ENCODE data around the gene CXCR1. TPM values are rescaled to one million over a fixed set of nuclear protein-coding genes. Genes with fewer than 3 reads are reported as not detected.
"Not testable (repeated sequence)": the region's sequence is repeated elsewhere in the genome, so short reads cannot be mapped to it uniquely, and the experiment has no call there.

The CXCR1 gene
- total RNA-seq, 2 experiments from 2014 or later, result not detected

DNA sequence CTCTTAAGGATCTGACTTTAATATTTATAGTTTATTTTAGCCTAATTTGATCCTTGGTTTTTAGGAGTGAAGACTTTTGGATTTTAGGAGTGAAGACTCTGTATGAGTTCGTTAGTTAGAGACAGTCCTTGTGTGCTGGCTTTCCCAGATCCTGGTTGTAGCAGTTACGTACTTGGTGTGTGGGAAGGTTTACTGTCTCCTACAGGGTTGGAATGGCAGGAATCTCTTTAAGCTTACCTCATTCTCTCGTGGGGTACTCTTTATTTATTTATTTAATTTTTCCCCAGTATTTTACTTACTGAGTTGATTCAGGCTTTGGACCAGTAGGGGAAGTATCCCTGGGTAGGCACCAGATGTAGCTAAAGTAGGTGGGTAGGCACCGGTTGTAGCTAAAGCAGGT, 42.8 kb downstream of the CXCR1 start:
- peaks cover 8% of the 10 kb centered on the region for H3K4me1 Mint-ChIP-seq (ENCODE audit: low read depth)
- H3K27ac Mint-ChIP-seq, result no peak overlapping the region
- peaks cover 10% of the 10 kb centered on the region for H3K9me3 Mint-ChIP-seq
- no peak for DNase-seq
- no peak for ATAC-seq
- ChIA-PET CTCF (no interaction called here), POLR2A (interaction anchor here (0.6 kb wide), 2 partner anchors 121 to 411 kb away, joined by 3 read pairs; no protein-coding TSS in a partner anchor)
- peaks cover 10% of the 10 kb centered on the region for H3K27me3 Mint-ChIP-seq
- TF ChIP-seq, protein P1, sequence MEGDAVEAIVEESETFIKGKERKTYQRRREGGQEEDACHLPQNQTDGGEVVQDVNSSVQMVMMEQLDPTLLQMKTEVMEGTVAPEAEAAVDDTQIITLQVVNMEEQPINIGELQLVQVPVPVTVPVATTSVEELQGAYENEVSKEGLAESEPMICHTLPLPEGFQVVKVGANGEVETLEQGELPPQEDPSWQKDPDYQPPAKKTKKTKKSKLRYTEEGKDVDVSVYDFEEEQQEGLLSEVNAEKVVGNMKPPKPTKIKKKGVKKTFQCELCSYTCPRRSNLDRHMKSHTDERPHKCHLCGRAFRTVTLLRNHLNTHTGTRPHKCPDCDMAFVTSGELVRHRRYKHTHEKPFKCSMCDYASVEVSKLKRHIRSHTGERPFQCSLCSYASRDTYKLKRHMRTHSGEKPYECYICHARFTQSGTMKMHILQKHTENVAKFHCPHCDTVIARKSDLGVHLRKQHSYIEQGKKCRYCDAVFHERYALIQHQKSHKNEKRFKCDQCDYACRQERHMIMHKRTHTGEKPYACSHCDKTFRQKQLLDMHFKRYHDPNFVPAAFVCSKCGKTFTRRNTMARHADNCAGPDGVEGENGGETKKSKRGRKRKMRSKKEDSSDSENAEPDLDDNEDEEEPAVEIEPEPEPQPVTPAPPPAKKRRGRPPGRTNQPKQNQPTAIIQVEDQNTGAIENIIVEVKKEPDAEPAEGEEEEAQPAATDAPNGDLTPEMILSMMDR (IDR thresholded peaks at IDR 0.05), result no peak
- no peaks in the 10 kb centered on the region for H3K36me3 Mint-ChIP-seq (ENCODE audit: low read depth)
- intact Hi-C loops (cut with micrococcal nuclease), result no loop called here
- H3K4me3 Mint-ChIP-seq, result no peak overlapping the region

DNA sequence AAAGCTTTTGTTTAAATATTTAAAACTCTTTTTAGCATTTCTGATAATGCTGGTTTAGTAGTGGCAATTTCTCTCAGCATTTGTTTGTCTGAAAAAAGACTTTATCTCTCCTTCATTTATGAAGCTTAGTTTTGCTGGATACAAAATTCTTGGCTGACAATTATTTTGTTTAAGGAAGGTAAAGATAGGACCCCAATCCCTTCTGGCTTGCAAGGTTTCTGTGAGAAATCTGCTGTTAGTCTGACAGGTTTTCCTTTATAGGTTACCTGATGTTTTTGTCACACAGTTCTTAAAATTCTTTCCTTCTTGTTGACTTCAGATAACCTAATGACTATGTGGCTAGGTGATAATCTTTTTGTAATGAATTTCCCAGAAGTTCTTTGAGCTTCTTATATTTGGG, 44.5 kb downstream of the CXCR1 start:
- H3K4me3 Mint-ChIP-seq; POLR2A ChIA-PET; H3K36me3 Mint-ChIP-seq (ENCODE audit: low read depth); H3K27me3 Mint-ChIP-seq; ATAC-seq; intact Hi-C loops (cut with micrococcal nuclease); DNase-seq; H3K27ac Mint-ChIP-seq; H3K4me1 Mint-ChIP-seq (ENCODE audit: low read depth); H3K9me3 Mint-ChIP-seq: not testable (repeated sequence)
- CTCF ChIA-PET, result interaction anchor here (1.5 kb wide), 1 partner anchor 135 kb away, joined by 3 read pairs; no protein-coding TSS in a partner anchor

DNA sequence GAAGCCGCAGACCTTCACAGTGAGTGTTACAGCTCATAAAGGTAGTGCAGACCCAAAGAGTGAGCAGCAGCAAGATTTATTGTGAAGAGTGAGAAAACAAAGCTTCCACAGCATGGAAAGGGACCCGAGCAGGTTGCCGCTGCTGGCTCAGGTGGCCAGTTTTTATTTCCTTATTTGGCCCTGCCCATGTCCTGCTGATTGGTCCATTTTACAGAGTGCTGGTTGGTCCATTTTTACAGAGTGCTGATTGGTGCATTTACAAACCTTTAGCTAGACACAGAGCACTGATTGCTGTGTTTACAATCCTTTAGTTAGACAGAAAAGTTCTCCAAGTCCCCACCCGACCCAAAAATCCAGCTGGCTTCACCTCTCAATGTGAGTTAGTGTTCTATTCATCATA, 45.0 kb downstream of the CXCR1 start:
- H3K27ac Mint-ChIP-seq; DNase-seq; H3K4me3 Mint-ChIP-seq; H3K4me1 Mint-ChIP-seq (ENCODE audit: low read depth); intact Hi-C loops (cut with micrococcal nuclease); H3K27me3 Mint-ChIP-seq; CTCF ChIA-PET; POLR2A ChIA-PET; ATAC-seq; H3K36me3 Mint-ChIP-seq (ENCODE audit: low read depth): not testable (repeated sequence)
- H3K9me3 Mint-ChIP-seq, result peaks cover 13% of the 10 kb centered on the region

Other genes with a start within 250 kb of the CXCR1 start
- 1 to 10 TPM; 1.8 to 2.0 TPM for gene TNS1, start 164.0 kb downstream of the CXCR1 start, total RNA-seq
- under 1 TPM; 0.76 to 0.88 TPM for gene RUFY4, start 97.7 kb downstream of the CXCR1 start, total RNA-seq
- under 1 TPM; 0.22 to 0.27 TPM for gene CXCR2, start 40.9 kb downstream of the CXCR1 start, total RNA-seq
- 100 to 1,000 TPM; 636 to 644 TPM for gene ARPC2, start 50.2 kb upstream of the CXCR1 start, total RNA-seq
- gene GPBAR1, start 94.1 kb upstream of the CXCR1 start, total RNA-seq, result under 1 TPM; 0.16 to 0.45 TPM
- 10 to 100 TPM; 75.8 to 82.8 TPM for gene AAMP, start 103.2 kb upstream of the CXCR1 start, total RNA-seq
- gene PNKD, start 103.6 kb upstream of the CXCR1 start, total RNA-seq, result 10 to 100 TPM; 19.8 to 24.4 TPM
- gene TMBIM1, start 125.5 kb upstream of the CXCR1 start, total RNA-seq, result 10 to 100 TPM; 53.5 to 57.9 TPM
- gene CATIP, start 189.9 kb upstream of the CXCR1 start, total RNA-seq, result not detected
- gene SLC11A1, start 215.3 kb upstream of the CXCR1 start, total RNA-seq, result under 1 TPM; 0.13 to 0.23 TPM
- 10 to 100 TPM; 85.8 to 94.7 TPM for gene CTDSP1, start 232.9 kb upstream of the CXCR1 start, total RNA-seq

All from activated CD8-positive, alpha-beta T cell treated with anti-CD3 and anti-CD28 coated beads for 36 hours (primary cell).